Hepatocyte (in vitro differentiated cells): ENCODE measurements around the gene ADAMTS13.

Experiments
- CTCF ChIP-seq: fragments of 200-600 bp; sonication (generic); IDR thresholded peaks from 2 replicates; pipeline ENCODE4 v1.5.1; 2016; ENCODE audit warnings: antibody characterized with exemption, mild to moderate bottlenecking; ENCODE audit not compliant: poor library complexity
- EZH2 ChIP-seq: fragments of 200-600 bp; sonication (generic); IDR thresholded peaks from 2 replicates; pipeline ENCODE4 v1.6.1; 2016; ENCODE audit warnings: antibody characterized with exemption, mild to moderate bottlenecking, borderline replicate concordance
- EZH2phosphoT487 ChIP-seq: fragments of 200-600 bp; sonication (generic); IDR thresholded peaks from one replicate; pipeline ENCODE4 v1.6.1; 2018; ENCODE audit warnings: antibody characterized with exemption, mild to moderate bottlenecking, low read depth, moderate library complexity; ENCODE audit not compliant: unreplicated experiment, severe bottlenecking

GRCh38 chr9:133475292-133476012 lies 53.3 kb downstream of the ADAMTS13 start:
- TF ChIP-seq CTCF: no peak
- no peak for TF ChIP-seq EZH2
- no peak for TF ChIP-seq EZH2phosphoT487
